HG02970 (cell line): ENCODE results near the gene CSNK2B.

Experiments used
- ATAC-seq: cut with Tn5 transposase; IDR thresholded peaks from one replicate; pipeline ENCODE4 v1.9.1; 2021; ENCODE audit warnings: mild to moderate bottlenecking, moderate library complexity, moderate number of reproducible peaks; ENCODE audit not compliant: unreplicated experiment, low FRiP score

The CSNK2B gene

DNA sequence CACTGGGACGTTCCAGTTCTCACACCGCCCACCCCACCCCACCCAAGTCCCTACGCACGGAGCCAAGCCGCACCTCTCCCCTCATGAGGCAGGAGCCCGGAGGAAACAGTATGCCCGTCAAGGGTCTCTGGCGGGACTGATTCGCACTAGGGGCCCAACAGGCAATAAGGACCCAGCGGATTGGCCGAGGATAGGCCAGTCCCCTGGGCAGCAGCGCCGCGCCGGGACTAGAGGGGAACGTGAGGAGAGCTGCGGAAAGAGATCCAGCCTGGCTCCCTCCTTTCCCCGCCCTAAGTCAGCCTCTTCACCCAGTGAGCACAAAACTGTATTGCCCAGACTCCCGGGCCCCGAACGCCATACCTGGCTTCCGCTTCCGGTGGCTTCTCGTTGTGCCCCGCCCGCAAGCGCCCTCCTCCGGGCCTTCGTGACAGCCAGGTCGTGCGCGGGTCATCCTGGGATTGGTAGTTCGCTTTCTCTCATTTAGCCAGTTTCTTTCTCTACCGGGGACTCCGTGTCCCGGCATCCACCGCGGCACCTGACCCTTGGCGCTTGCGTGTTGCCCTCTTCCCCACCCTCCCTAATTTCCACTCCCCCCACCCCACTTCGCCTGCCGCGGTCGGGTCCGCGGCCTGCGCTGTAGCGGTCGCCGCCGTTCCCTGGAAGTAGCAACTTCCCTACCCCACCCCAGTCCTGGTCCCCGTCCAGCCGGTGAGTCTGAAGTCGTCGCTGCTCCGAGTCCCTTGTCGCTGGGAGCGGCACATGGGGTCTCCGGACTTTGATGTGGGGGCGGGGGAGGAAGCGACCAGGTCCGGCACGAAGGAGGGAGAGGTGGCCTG lies at the start of gene CSNK2B:
CSNK2B (plus strand) TSS at position 580 of the 836 bp plus-strand sequence. CDS start 752 bp downstream, outside the sequence.
- ATAC-seq, result peak; percentile 77

DNA sequence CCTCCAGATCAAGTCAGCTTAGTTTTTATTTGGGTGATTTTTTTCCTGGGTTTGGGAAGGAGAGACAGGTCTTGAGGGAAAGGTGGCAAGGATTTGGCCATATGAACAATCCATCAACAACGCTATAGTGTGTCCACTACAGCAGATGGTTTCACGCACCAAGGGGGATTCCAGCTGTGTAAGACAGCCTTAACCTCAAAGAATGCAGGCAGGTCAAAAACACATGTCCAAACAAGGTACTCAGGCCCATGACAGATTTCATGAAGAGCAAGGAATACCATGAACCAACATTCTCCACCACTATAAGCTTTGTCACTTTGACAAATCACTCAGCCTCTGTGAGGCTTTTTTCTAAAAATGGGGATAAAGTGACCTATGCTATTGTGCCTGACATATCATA lies 48.9 kb upstream of the CSNK2B start:
- ATAC-seq, result no peak

DNA sequence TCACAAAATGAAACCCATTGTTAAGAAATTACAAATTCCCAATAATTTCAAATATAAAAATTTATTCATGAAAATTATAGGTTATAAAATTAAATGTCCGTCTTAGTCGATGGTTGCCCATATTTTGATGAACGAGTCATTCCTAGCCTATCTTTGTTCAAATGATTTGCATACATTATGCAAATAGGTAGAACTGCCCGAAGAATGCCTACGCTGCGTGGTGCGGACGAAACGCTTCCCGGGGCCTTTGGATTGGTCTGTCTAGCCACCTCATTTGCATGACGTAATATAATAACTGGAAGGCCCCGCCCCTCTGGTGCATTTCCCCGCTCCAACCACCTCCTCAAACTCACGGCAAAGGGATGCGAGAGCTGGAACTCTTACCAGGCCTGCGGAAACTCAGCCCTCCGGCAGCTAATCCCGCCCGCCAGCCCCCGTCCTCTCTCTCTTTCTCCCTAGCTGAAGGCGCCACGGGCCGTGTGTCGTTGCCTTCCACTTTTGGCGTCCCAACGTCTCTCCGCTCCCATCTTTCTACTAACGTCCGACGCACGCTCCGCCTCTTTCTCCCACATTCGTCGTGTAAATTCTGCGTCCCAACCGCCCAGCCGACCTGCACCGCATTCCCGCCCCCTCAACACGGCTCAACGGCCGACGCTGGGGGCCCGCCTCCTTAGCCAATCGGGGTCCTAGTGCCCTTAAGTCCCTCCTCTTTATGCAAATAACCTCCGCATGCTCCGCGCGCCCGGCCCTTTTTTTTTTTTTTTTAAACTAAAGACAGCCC lies 45.9 kb upstream of the CSNK2B start:
- ATAC-seq, result peak; percentile 85

DNA sequence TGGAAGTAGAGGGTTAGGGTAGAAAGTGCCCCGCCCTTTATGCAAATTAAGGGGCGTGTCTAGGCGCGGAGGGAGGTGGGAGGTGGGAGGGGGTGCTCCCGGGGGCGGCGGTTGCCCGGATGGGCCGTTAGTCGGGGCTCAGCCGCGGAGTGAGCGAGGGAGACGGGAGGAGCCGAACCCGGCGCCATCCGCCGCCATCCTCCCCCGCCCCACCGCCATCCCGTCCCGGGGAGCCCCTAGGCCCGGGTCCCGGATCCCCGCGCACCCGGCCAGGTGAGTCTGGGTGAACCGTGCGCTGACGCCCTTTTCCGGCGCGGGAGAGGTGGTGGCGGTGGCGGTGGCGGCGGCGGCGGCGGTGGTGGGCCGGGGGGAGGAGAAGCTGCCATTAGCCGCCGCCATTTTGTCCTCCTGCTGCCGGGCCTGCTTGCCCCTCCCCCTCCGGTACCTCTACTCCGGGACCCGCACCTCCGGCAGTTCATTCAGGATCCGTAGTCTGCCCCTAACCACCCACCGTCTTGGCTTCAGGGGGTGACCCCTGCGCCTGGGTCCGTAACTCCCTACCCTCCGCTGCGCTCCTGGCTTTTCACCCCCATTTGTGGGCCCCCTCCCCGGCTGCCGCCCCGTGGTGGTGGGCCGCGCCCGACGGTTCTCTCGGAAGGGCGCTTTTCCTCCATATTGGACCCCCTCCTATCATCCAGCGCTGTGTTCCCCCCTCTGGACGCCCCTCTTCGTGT lies 45.1 kb upstream of the CSNK2B start, which contains the start of gene PRRC2A:
PRRC2A (plus strand) TSS at position 130 of the 734 bp plus-strand sequence. CDS start 2,075 bp downstream, outside the sequence.
- peak; percentile 67 for ATAC-seq

DNA sequence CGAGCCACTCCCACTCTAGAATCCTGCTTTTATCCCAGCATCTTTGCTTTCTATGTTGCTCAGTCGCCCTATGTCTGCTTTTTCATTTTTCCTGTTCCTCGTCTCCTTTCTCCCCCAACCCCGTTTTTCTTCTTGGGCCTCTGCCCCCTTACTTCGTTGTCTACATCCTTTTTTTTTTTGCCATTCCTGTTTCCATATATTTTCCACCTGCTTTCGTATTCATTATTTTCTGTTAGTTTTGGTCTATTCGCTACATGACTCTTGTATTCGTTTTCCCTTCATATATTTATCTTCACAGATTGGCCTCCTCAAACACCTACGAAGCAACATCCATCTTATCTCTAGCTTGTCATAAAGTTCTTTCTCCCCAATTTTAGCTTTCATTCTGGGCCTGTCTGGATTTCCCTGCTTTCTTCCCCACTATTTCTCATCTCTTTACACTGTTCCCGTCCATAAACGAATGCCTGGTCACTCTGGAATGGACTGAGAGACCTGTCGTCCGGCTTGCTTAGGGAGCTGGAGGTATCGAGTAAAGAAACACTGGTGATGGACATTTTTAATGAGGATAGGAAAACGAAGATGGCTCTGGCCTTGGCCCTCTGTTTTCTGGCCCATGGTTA lies 44.5 kb upstream of the CSNK2B start:
- ATAC-seq, result no peak

DNA sequence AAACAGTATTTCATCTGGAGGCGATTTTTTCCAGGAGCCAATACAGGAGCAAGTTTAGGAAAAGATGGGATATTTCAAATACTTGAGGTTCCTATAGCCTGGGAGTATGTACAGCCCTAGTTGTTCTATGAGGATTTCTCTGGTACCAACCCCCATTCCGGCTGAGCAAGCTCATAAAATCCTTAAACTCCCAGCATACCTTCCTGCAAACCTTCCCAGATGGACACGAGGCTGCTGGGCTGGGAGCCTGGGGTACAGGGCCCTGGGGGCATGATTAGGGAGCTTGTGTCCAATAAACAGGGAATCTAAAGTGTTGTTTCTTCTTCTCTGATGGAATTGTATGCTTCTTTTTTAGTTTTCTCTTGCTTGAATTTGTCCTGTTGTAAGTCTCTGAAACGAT lies 43.9 kb upstream of the CSNK2B start:
- ATAC-seq, result no peak

DNA sequence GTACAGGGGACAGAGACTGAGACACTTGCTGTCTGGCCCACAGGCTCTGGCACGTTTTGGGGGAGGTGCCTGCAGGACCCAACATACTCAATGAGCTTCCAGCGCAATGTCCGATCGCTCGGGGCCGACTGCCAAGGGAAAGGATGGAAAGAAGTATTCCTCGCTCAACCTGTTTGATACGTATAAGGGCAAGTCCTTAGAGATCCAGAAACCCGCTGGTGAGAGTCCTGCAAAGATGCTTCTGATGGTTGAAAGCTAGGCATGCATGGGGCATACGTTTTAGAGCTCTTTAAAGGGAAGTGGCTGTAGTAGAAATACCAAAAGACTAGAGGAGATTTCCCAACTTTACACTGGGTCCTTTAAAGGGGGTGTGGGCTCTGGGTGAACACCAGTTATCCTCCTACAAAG lies 43.2 kb upstream of the CSNK2B start:
- ATAC-seq, result no peak

DNA sequence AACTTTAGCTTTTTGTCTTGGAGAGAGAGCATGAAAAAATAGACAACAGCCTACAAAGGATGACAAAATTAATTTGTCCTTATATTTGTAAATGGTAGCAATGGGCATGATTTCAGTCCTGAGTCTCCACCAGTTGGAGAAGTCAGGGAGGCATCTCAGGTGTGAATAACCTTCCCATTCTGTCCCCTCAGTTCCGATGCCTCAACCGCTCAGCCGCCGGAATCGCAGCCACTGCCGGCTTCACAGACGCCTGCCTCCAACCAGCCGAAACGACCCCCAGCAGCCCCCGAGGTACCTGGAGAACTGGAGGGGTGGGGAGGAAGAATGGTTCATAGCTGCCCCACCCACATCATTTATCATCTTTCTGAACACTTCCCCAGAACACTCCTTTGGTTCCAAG lies 41.8 kb upstream of the CSNK2B start:
- no peak for ATAC-seq

DNA sequence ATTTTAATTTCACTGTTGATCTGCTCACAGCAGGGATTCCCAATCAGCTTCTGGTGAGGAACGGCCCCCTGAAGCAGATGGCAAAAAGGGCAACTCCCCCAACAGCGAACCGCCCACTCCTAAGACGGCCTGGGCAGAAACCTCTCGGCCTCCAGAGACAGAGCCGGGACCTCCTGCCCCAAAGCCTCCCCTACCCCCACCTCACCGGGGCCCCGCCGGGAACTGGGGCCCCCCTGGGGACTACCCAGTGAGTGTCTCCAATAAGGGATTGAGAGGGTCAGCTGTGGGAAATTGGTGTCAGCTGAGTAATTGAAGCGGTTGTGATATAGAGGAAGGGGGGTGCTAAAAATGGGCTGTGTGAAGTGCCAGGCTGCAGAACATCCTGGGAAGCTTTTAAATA lies 38.9 kb upstream of the CSNK2B start:
- no peak for ATAC-seq

DNA sequence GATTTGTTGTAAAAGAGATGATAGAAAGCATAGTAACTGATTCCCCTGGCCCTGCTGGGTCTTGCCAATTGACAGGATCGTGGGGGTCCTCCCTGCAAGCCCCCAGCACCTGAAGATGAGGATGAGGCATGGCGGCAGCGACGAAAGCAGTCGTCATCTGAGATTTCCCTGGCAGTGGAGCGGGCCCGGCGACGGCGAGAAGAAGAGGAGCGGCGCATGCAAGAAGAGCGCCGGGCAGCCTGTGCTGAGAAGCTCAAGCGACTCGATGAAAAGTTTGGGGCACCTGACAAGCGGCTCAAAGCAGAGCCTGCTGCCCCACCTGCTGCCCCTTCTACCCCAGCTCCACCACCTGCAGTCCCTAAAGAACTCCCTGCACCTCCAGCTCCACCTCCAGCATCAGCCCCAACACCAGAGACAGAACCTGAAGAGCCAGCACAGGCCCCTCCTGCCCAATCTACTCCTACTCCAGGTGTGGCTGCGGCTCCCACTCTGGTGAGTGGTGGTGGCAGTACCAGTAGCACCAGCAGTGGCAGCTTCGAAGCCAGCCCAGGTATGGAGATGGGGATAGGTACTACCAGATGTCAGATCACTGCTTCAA lies 38.1 kb upstream of the CSNK2B start:
- no peak for ATAC-seq

DNA sequence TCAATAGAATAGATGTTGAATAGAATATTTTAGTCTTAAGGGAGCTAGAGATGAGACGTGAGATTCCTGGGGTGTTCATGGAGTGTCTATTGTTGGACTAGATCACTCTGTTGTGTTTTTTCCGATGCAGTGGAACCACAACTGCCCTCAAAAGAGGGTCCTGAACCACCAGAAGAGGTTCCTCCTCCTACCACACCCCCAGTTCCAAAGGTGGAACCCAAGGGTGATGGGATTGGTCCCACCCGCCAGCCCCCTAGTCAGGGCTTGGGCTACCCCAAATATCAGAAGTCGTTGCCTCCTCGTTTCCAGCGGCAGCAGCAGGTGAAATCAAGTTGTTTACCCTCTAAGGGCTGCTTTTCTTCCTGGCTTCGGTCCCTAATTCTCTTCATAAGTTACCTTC lies 36.9 kb upstream of the CSNK2B start:
- ATAC-seq, result no peak

DNA sequence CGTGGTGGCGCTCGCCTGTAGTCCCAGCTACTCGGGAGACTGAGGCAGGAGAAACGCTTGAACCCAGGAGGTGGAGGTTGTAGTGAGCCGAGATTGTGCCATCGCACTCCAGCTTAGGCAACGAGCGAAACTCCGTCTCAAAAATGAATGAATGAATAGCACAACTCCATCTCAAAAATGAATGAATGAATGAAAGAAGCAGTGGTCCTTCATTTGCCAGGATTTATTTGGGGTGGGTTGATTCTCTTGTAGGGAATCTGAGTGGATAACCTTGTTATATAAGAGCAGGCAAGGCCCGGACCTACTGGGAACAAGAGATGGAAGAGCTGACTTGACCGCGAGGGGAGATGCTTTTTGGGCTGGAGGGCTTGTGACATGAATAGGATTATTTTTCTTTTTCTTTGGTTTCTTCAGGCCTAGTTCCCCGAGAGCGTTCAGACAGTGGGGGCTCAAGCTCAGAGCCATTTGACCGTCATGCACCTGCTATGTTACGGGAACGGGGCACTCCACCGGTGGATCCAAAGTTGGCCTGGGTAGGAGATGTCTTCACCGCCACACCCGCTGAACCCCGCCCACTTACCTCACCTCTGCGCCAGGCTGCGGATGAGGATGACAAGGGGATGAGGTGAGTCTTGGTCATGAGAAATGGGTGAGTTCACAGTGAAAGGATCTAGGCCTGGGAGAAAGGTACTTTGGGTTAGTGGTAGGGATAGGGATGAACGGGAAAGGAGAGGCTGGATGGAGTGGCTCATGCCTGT lies 35.5 kb upstream of the CSNK2B start:
- ATAC-seq, result no peak

DNA sequence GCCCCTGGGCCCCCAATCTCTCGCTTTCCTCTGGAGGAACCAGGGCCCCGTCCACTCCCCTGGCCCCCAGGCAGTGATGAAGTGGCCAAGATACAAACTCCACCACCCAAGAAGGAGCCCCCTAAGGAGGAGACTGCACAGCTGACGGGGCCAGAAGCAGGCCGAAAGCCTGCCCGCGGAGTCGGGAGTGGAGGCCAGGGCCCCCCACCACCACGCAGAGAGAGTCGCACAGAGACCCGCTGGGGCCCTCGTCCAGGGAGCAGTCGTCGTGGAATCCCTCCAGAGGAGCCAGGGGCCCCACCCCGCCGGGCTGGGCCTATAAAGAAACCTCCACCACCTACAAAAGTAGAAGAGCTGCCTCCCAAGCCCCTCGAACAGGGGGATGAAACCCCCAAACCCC lies 34.7 kb upstream of the CSNK2B start:
- no peak for ATAC-seq

DNA sequence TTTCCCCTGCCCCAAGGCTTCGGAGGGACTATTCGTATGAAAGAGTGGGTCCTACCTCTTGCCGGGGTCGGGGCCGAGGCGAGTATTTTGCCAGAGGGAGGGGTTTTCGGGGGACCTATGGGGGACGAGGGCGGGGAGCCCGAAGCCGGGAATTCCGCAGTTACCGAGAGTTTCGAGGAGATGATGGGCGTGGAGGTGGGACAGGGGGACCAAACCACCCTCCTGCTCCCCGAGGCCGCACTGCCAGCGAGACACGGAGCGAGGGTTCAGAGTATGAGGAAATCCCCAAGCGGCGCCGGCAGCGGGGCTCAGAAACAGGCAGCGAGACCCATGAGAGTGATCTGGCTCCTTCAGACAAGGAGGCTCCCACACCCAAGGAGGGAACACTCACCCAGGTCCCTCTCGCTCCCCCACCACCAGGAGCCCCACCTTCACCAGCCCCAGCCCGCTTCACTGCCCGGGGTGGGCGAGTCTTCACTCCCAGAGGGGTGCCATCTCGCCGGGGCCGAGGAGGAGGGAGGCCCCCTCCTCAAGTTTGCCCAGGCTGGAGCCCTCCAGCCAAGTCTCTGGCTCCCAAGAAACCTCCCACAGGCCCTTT lies 34.1 kb upstream of the CSNK2B start:
- no peak for ATAC-seq

DNA sequence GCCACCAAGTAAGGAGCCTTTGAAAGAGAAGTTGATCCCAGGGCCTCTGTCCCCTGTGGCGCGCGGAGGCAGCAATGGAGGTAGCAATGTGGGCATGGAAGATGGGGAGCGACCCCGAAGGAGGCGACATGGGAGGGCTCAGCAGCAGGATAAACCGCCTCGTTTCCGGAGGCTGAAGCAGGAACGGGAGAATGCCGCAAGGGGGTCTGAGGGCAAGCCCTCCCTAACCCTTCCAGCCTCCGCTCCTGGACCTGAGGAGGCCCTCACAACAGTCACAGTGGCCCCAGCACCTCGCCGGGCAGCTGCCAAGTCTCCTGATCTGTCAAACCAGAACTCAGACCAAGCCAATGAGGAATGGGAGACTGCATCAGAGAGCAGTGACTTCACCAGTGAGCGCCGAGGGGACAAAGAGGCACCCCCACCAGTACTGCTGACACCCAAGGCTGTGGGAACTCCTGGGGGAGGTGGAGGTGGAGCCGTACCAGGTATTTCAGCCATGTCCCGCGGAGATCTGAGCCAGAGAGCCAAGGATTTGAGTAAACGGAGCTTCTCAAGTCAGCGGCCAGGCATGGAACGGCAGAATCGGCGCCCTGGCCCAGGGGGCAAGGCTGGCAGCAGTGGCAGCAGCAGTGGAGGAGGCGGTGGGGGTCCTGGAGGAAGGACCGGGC lies 33.5 kb upstream of the CSNK2B start:
- no peak for ATAC-seq

DNA sequence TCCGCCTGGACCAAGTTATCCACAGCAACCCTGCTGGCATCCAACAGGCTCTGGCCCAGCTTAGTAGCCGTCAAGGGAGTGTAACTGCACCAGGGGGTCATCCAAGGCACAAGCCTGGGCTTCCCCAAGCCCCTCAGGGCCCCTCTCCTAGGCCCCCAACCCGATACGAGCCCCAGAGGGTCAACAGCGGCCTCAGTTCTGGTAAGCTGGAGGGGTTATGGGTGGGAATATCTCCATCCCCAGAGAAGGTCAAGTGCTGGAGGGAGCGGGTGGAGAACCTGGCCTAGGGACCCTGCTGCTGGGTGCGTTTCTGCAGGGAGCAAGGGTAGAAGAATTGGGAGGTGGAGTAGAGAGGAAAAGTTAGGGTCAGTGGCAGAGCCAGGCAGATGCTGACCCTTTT lies 32.4 kb upstream of the CSNK2B start:
- ATAC-seq, result no peak

DNA sequence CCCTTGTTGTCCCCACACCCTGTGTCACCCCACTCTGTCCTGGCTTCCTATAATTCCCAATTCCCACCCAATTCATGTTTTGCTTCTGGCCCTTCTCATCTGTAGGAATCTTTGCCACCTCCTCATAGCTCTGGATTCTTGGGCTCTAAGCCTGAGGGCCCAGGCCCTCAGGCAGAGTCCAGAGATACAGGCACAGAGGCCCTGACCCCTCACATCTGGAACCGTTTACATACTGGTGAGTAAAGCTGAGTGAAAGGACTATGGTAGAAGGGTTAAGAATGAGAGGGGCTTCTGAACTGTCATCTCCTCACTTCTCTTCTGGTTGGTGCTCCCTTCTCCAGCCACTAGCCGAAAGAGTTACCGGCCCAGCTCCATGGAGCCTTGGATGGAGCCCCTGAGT lies 31.7 kb upstream of the CSNK2B start:
- ATAC-seq, result no peak

DNA sequence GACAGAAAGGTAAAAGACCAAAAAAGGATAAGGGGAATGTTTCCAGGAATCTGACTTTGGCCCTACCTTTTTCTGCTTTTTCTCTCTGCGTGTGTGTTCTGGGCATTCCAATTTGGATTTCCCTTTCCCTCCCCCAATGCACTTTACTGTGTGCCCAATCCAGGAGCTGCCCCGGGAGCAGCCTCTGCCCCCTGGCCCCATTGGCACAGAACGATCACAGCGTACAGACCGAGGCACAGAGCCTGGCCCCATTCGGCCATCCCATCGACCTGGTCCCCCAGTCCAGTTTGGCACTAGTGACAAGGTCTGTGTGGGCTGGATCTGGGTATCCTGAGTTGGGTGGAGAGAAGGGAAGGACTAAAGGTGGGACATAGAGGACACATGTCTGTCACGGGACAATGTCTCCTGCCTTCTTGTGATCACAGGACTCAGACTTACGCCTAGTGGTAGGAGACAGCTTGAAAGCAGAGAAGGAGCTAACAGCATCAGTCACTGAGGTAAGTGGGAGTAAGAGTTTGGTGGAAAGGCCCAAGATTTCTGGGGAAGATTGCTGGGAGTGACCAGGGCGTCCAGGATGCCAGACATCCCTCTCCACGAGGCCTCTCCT lies 30.8 kb upstream of the CSNK2B start:
- ATAC-seq, result no peak
